PFSK-1 (cell line): ENCODE results near the gene BNC2.

Experiments used
- POLR2AphosphoS5 ChIP-seq: IDR thresholded peaks from 2 replicates; pipeline ENCODE4 v1.6.1; 2012; ENCODE audit warnings: low read depth, mild to moderate bottlenecking, control low read depth, low read length, moderate library complexity
- TAF1 ChIP-seq: IDR thresholded peaks from 2 replicates; pipeline ENCODE4 v1.6.1; 2012; ENCODE audit warnings: low read length, control low read depth, borderline replicate concordance; ENCODE audit not compliant: insufficient read depth
- TF ChIP-seq, protein P1 (sequence below), 2 experiments: IDR thresholded peaks; 2 replicates each; pipeline versions ENCODE4 v1.6.1 to v1.8.0; 2011 to 2012; ENCODE audit warnings: low read depth in 2 of 2, low read length in 2 of 2, control low read depth in 1 of 2, inconsistent platforms in 1 of 2, mild to moderate bottlenecking in 1 of 2, moderate library complexity in 1 of 2; ENCODE audit not compliant: insufficient read depth in 1 of 2

DNA sequence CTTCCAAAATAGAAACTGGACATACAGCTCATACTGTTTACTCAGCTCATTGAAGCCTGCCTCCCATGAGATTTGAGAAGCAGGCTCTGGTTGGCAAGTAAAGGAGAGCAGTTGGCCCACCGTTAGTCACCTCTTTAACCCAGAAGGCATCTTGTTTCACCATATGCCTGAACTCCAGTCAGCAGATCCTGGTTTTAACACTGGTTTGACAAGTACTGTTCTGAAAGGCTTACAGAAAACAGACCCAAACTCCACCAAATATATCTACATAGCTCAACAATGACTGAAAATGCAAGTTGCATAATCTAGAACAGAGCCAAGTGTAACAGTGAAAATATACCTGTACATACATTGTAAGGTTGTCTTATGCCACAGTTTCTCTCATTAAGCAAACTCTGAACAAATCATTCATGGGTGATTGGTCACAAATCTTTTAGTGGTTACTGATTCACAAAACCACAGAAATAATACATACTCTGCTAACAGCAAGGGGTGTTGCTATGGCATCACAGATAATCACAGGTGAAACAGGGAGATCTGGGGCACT is 198.8 kb downstream of the BNC2 start:
- no peak for TF ChIP-seq POLR2AphosphoS5
- TF ChIP-seq TAF1: no peak
- TF ChIP-seq, protein P1, sequence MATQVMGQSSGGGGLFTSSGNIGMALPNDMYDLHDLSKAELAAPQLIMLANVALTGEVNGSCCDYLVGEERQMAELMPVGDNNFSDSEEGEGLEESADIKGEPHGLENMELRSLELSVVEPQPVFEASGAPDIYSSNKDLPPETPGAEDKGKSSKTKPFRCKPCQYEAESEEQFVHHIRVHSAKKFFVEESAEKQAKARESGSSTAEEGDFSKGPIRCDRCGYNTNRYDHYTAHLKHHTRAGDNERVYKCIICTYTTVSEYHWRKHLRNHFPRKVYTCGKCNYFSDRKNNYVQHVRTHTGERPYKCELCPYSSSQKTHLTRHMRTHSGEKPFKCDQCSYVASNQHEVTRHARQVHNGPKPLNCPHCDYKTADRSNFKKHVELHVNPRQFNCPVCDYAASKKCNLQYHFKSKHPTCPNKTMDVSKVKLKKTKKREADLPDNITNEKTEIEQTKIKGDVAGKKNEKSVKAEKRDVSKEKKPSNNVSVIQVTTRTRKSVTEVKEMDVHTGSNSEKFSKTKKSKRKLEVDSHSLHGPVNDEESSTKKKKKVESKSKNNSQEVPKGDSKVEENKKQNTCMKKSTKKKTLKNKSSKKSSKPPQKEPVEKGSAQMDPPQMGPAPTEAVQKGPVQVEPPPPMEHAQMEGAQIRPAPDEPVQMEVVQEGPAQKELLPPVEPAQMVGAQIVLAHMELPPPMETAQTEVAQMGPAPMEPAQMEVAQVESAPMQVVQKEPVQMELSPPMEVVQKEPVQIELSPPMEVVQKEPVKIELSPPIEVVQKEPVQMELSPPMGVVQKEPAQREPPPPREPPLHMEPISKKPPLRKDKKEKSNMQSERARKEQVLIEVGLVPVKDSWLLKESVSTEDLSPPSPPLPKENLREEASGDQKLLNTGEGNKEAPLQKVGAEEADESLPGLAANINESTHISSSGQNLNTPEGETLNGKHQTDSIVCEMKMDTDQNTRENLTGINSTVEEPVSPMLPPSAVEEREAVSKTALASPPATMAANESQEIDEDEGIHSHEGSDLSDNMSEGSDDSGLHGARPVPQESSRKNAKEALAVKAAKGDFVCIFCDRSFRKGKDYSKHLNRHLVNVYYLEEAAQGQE (IDR thresholded peaks at IDR 0.05; ENCODE audit: insufficient read depth in 1 of 2, low read depth in 2 of 2, low read length in 2 of 2): no peak
